Measurements from ENCODE around the gene SIGLEC5.

DNA sequence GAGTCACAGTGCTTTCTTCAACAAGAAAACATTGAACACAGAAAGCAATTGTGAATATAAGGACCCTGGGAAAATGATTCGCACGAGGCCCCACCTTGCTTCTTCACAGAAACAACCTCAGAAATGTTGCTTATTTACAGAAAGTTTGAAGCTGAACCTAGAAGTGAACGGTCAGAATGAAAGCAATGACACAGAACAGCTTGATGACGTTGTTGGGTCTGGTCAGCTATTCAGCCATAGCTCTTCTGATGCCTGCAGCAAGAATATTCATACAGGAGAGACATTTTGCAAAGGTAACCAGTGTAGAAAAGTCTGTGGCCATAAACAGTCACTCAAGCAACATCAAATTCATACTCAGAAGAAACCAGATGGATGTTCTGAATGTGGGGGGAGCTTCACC lies 43.4 kb downstream of the SIGLEC5 start:
- TF ChIP-seq EZH2 (IDR thresholded peaks at IDR 0.05; ENCODE audit: low read length, unreplicated experiment) (no peak), EZH2phosphoT487 (IDR thresholded peaks at IDR 0.05; ENCODE audit: borderline replicate concordance, low read length) (no peak)
- TF ChIP-seq, protein P1, sequence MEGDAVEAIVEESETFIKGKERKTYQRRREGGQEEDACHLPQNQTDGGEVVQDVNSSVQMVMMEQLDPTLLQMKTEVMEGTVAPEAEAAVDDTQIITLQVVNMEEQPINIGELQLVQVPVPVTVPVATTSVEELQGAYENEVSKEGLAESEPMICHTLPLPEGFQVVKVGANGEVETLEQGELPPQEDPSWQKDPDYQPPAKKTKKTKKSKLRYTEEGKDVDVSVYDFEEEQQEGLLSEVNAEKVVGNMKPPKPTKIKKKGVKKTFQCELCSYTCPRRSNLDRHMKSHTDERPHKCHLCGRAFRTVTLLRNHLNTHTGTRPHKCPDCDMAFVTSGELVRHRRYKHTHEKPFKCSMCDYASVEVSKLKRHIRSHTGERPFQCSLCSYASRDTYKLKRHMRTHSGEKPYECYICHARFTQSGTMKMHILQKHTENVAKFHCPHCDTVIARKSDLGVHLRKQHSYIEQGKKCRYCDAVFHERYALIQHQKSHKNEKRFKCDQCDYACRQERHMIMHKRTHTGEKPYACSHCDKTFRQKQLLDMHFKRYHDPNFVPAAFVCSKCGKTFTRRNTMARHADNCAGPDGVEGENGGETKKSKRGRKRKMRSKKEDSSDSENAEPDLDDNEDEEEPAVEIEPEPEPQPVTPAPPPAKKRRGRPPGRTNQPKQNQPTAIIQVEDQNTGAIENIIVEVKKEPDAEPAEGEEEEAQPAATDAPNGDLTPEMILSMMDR (conservative IDR thresholded peaks at IDR 0.05; ENCODE audit: low read depth, low read length): no peak

All from PC-3 (cell line).